Smooth muscle cell (in vitro differentiated cells): Measurements from ENCODE around the gene CROCC. TPM values are rescaled to one million over a fixed set of nuclear protein-coding genes. Genes with fewer than 3 reads are reported as not detected.
A peak's percentile ranks its signal among the peaks of the same experiment; 100 is the strongest.

ENCODE experiments used
- DNase-seq: peaks from one replicate; lab custom pipeline; 2025; ENCODE audit not compliant: unreplicated experiment; lab: John Stamatoyannopoulos, UW
- H2AFZ ChIP-seq: fragments of 200-600 bp; sonication (generic); 2 replicates; pipeline ENCODE4 v1.6.0; 2016; ENCODE audit warnings: antibody characterized with exemption, low read depth, mild to moderate bottlenecking
- H3F3A ChIP-seq: fragments of 200-600 bp; sonication (generic); 2 replicates; pipeline ENCODE4 v1.6.0; 2017; ENCODE audit warnings: antibody characterized with exemption, low read depth
- H3K27ac ChIP-seq: fragments of 200-600 bp; sonication (generic); 2 replicates; pipeline ENCODE4 v1.5.1; 2016; ENCODE audit warnings: low read depth, mild to moderate bottlenecking
- H3K27me3 ChIP-seq: fragments of 200-600 bp; sonication (generic); 2 replicates; pipeline ENCODE4 v1.6.1; 2016; ENCODE audit warnings: low read depth, mild to moderate bottlenecking
- H3K36me3 ChIP-seq: fragments of 200-600 bp; sonication (generic); 2 replicates; pipeline ENCODE4 v1.5.1; 2016; ENCODE audit warnings: low read depth
- H3K4me1 ChIP-seq: fragments of 200-600 bp; sonication (generic); 2 replicates; pipeline ENCODE4 v1.5.1; 2016; ENCODE audit warnings: low read depth
- H3K4me2 ChIP-seq: fragments of 200-600 bp; sonication (generic); 2 replicates; pipeline ENCODE4 v1.6.0; 2016; ENCODE audit warnings: mild to moderate bottlenecking
- H3K4me3 ChIP-seq: fragments of 200-600 bp; sonication (generic); 2 replicates; pipeline ENCODE4 v1.5.1; 2016; ENCODE audit warnings: mild to moderate bottlenecking
- H3K79me2 ChIP-seq: fragments of 200-600 bp; sonication (generic); 2 replicates; pipeline ENCODE4 v1.6.0; 2016; ENCODE audit warnings: low read depth, mild to moderate bottlenecking
- H3K9ac ChIP-seq: fragments of 200-600 bp; sonication (generic); 2 replicates; pipeline ENCODE4 v1.6.0; 2016; ENCODE audit warnings: low read depth
- H3K9me3 ChIP-seq: fragments of 200-600 bp; sonication (generic); replicated peaks from 2 replicates; pipeline ENCODE4 v1.5.1; 2016; ENCODE audit warnings: low read depth
- H4K20me1 ChIP-seq: fragments of 200-600 bp; sonication (generic); 2 replicates; pipeline ENCODE4 v1.6.0; 2016; ENCODE audit warnings: low read depth
- CTCF ChIP-seq: fragments of 200-600 bp; sonication (generic); IDR thresholded peaks from 2 replicates; pipeline ENCODE4 v1.5.1; 2017; ENCODE audit warnings: borderline replicate concordance, mild to moderate bottlenecking, antibody characterized with exemption; ENCODE audit not compliant: insufficient read depth, poor library complexity, severe bottlenecking
- whole genome bisulfite sequencing: methylation state at CpG from one replicate; pipeline ENCODE4 v1.1.7; 2016; ENCODE audit warnings: low lambda C conversion rate; 5-methylcytosine and 5-hydroxymethylcytosine counted together
- polyA plus RNA-seq: library from polyadenylated mRNA; unstranded; fragments of >200 nt; fragmentation: Nextera tagmentation; extraction: Ambion mirVana; gene quantifications from 2 replicates; pipeline ENCODE4 v1.2.1, GENCODE V29; 2016
- total RNA-seq: library from RNA; depleted of rRNA; stranded (reverse); fragments of >200 nt; gene quantifications from 2 replicates; pipeline ENCODE4 v1.2.3, GENCODE V29; 2014

Gene CROCC
- total and polyA plus RNA-seq, 2 experiments from 2014 or later, result 19.7 to 24.0 TPM

GRCh38 chr1:16975211-16975610, 53.5 kb downstream of the CROCC start:
- Histone ChIP-seq H3K27ac (no peak overlapping the region), H3F3A (peaks cover 11% of the 10 kb centered on the region), H4K20me1 (peaks cover 70% of the 10 kb centered on the region), H2AFZ (no peak overlapping the region), H3K9ac (no peak overlapping the region), H3K4me1 (peaks cover 21% of the 10 kb centered on the region), H3K36me3 (no peaks in the 10 kb centered on the region), H3K79me2 (peaks cover 37% of the 10 kb centered on the region), H3K4me2 (no peak overlapping the region), H3K27me3 (no peaks in the 10 kb centered on the region), H3K4me3 (no peak overlapping the region), H3K9me3 (no peaks in the 10 kb centered on the region)
- no peak for DNase-seq
- TF ChIP-seq CTCF, result no peak
- WGBS, result 94% methylated on average over 14 of the region's 14 CpGs

GRCh38 chr1:16975838-16976237, 54.1 kb downstream of the CROCC start:
- DNase-seq, result no peak
- H3K36me3 ChIP-seq, result no peaks in the 10 kb centered on the region
- no peak for TF ChIP-seq CTCF
- no peaks in the 10 kb centered on the region for H3K27me3 ChIP-seq
- peaks cover 11% of the 10 kb centered on the region for H3F3A ChIP-seq
- H3K27ac ChIP-seq, result no peak overlapping the region
- WGBS, result 96% methylated on average over 14 of the region's 14 CpGs
- no peak overlapping the region for H3K9ac ChIP-seq
- H2AFZ ChIP-seq, result no peak overlapping the region
- peaks cover 37% of the 10 kb centered on the region for H3K79me2 ChIP-seq
- H4K20me1 ChIP-seq, result peaks cover 70% of the 10 kb centered on the region
- no peak overlapping the region for H3K4me3 ChIP-seq
- H3K9me3 ChIP-seq, result no peaks in the 10 kb centered on the region
- no peak overlapping the region for H3K4me2 ChIP-seq
- H3K4me1 ChIP-seq, result peaks cover 21% of the 10 kb centered on the region

DNA sequence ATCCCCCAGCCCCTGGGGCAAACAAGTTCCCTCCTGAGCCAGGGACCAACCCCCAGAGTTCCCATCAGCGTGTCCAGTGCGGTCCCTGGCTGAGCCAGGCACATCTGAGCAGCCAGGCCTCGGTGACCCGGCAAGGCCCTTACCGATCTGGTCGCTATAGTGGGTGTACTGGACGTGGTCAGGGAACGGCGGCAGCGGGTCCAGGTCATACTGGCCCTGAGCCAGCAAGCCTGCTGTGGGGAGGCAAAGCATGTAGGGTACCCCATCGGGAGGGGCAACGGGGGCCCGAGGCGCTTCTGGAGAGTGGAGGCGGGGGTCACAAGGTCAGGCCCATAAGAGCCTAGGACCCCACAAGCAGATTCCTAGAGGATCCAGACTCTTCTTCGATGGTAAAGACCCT, 55.2 kb downstream of the CROCC start:
- Histone ChIP-seq H3K4me1 (peaks cover 21% of the 10 kb centered on the region), H3K27me3 (no peaks in the 10 kb centered on the region), H3K79me2 (peaks cover 37% of the 10 kb centered on the region), H3K9me3 (no peaks in the 10 kb centered on the region), H3K36me3 (no peaks in the 10 kb centered on the region), H4K20me1 (peaks cover 64% of the 10 kb centered on the region), H3K4me2 (no peak overlapping the region), H3F3A (peaks cover 14% of the 10 kb centered on the region), H3K4me3 (no peak overlapping the region), H2AFZ (no peak overlapping the region), H3K27ac (no peak overlapping the region), H3K9ac (no peak overlapping the region)
- DNase-seq, result no peak
- 84% methylated on average over 7 of the region's 16 CpGs for WGBS
- TF ChIP-seq CTCF, result no peak

DNA sequence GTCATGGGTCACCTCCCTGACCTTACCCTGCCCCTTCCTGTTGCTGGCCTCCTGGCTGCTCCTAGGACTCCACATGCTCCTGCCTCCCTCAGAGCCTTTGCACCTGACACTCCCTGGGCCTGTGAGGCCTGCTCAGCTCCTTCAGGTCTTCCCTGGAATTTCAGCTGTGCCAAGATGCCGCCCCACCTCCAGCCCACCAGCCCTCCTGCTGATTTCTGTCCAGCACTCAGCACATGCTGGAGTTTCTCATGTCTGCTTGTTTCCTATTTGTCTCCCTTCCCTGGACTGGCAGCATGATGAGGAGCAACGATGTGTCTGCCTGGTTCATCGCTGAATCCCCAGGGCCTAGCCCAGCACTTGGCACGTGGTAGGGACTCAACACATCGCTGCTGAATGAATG, 55.6 kb downstream of the CROCC start:
- no peak for DNase-seq
- Histone ChIP-seq H2AFZ (no peak overlapping the region), H3K27me3 (no peaks in the 10 kb centered on the region), H3K27ac (no peak overlapping the region), H3K9me3 (no peaks in the 10 kb centered on the region), H3K36me3 (no peaks in the 10 kb centered on the region), H3K9ac (no peak overlapping the region), H3K4me3 (no peak overlapping the region), H4K20me1 (peaks cover 59% of the 10 kb centered on the region), H3K79me2 (peaks cover 37% of the 10 kb centered on the region), H3K4me2 (peak overlapping the region; percentile 26), H3K4me1 (peaks cover 21% of the 10 kb centered on the region), H3F3A (peaks cover 14% of the 10 kb centered on the region)
- no peak for TF ChIP-seq CTCF
- WGBS, result 95% methylated on average over 5 of the region's 5 CpGs
